ENCODE results near the gene GMPR.
"Not testable (repeated sequence)": the region's sequence is repeated elsewhere in the genome, so short reads cannot be mapped to it uniquely, and the experiment has no call there.

Gene GMPR

DNA sequence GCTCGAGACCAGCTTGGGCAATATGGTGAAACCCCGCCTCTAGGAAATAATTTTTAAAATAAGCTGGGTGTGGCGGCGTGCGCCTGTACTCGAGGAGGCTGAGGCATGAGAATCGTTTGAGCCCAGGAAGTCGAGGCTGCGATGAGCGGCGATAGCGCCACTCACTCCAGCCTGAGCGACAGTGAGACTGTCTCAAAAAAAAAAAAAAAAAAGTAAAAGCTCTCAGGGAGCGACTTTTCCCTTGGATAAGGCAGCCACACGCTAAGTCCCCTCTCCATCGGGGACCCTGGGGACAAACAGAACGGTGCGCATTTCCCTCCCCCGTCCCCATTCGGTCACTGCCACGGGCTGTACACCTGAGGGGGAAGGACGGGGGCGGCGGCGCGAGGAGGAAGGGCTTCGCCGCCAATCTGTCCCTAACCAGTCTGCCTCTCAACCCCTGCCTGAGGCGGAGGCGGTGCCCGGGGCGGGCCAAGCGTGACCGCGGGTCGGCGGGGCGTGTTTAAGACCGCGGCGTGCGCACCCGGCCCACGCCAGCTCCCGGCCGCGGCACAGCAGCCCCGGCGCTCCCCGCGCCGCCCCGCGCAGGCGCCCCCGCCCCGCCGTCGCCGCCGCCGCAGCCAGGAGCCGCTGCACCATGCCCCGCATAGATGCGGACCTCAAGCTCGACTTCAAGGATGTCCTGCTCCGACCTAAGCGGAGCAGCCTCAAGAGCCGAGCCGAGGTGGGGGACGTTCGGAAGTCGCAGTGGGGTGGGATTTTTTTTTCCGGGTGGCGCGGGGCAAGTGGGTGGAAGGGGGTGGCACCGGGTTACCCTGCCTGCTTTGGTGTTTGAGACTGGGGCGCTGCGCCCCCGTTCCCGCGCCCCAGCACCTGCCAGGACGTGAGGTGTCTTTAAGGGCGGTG lies at the start of gene GMPR:
Gene GMPR, plus strand, starts transcription at position 531 of the 906 bp plus-strand sequence. Its CDS starts 107 bp downstream, at position 638.
- no peak for FAIRE-seq

DNA sequence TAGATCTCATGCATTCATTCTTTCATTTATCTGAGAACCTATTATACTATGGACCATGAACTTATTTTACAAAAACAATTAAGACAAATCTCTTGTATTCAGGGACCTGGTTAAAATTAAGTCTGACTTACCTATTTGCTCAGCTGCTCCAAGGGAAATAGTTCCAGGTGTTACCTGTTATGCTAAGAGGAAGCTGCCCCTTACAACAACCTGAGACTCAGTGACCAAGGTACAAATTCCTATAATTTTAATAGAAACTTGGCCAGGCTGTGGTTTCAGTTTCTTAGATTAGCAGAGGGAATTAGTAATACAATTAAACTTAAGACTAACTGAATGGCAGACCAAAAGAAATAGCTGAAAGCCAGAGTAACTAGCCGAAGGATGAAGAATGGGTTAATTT lies 48.2 kb upstream of the GMPR start:
- no peak for FAIRE-seq

DNA sequence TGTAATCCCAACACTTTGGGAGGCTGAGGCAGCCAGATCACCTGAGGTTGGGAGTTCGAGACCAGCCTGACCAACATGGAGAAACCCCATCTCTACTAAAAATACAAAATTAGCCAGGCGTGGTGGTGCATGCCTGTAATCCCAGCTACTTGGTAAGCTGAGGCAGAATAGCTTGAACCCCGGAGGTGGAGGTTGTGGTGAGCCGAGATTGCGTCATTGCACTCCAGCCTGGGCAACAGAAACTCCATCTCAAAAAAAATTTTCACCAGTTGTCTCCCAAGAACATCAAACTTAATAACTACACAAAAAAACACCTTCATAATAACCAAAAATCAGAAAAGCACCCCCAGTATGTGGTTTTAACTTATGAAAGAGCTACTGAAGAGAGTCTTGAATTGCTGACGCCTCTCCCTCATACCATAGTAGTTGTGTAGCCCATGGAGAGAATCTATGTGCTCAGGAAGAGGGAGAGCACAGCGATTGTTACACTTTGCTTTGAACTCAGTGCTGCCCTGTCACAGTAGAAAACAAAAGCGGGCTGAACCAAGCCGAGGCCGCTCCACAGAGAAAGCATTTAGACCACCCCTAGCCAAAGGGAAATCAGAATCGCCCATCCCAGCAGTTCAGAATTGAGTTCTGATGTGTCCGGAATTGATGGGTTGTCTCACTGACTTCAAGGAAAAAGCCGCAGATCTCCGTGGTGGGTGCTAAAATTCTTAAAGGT lies 42.0 kb upstream of the GMPR start:
- no peak for FAIRE-seq

DNA sequence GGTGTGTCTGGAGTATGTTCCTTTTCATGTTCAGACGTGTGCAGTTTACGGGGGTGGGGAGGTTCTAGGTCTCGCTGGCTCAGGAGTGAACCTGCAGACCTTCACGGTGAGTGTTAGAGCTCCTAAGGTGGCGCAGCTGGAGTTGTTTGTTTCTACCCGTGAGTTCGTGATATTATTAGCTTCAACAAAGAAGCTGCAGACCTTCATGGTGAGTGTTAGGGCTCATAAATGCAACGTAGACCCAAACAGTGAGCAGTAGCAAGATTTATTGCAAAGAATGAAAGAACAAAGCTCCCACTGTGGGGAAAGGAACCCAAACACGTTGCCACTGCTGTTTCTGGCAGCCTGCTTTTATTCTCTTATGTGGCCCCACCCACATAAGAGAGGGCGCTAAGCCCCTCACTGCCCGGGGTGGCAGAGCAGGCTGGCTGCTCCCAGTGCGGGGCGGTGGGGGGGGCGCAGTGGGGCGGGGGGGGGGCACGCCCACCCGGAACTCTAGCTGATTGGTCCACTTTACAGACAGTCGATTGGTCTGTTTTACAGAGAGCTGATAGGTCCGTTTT lies 41.3 kb upstream of the GMPR start:
- FAIRE-seq: no peak

DNA sequence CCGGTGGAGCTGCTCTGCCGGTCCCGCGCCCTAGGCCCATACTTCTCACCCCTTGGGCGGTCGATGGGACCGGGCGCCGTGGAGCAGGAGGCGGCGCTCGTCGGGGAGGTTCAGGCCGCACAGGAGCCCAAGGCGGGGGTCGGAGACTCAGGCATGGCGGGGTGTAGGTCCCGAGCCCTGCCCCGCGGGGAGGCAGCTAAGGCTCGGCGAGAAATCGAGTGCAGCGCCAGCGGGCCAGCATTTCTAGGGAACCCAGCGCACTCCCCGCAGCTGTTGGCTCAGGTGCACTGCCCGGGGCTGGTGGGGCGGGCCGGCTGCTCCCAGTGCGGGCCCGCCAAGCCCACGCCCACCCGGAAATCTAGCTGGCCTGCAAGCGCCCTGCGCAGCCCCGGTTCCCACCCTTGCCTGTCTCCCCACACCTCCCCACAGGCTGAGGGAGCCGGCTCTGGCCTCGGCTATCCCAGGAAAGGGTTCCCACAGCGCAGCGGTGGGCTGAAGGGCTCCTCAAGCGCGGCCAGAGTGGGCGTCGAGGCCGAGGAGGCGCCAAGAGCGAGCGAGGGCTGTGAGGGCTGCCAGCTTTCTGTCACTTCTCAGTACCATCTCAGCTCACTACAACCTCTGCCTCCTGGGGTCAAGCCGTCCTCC lies 40.2 kb upstream of the GMPR start:
- no peak for FAIRE-seq

DNA sequence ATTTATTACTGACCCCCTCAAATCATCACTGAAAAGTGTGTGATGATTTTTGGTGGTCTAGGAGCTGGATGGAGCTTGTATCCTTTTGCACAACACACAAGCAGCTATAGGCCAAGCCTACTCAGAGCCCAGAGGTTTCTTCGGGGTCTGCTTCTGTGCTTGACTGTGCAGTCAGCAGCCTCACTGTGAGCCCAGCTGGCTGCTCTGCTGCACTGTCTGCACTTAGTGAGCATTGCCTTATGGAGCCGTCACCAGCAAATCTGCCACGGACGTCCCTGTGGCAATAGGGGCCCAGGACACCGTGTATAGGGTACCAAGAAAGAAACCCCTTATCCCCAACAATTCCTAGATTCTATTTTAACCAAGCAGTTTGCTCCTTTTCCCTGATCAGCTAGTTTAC lies 38.6 kb upstream of the GMPR start:
- FAIRE-seq: no peak

DNA sequence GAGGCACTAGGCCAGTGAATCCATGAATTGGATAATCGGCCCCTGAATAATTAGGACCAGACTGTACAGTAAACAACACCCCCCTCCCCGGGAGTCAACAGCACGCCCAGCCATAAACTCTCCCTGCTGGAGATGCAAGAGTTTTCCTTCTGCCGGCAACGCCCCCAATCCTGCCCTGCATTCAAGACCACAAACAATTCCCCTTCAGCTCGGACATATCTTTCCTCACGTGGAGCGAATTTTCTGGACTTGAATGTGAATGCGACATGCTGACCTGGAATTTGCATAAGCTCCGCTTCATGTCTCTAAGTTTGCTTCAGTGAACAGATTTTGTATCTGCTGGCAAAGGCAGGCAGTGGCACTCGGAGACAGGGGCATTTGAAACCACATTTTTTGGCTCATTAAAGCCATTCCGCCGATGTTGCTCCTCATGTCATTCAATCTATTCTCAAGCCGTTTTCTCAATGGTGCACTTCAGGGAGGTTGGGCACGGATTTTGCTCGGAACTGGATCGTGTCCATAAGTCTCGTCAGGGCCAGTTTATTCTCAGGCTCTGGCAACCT lies 38.0 kb upstream of the GMPR start:
- peak; percentile 89 for FAIRE-seq

DNA sequence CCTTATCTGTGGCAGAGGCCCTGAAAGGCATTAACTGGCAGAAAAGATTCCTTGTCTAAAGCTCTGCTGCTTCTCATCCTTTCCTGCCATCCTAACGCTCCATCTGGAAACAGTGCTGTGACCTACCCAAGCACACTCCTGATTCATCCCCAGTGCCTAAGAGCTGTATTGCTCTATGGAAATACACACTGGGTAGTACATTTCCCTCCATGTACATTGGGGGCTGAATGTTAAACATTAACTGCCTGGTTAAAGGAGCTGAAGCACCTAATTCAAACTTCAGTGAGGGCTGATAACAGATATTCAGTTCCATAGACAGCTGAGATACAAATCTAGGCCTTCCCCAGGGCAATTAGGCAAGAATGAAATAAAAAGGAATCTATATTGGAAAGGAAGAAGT lies 36.7 kb upstream of the GMPR start:
- FAIRE-seq: no peak

DNA sequence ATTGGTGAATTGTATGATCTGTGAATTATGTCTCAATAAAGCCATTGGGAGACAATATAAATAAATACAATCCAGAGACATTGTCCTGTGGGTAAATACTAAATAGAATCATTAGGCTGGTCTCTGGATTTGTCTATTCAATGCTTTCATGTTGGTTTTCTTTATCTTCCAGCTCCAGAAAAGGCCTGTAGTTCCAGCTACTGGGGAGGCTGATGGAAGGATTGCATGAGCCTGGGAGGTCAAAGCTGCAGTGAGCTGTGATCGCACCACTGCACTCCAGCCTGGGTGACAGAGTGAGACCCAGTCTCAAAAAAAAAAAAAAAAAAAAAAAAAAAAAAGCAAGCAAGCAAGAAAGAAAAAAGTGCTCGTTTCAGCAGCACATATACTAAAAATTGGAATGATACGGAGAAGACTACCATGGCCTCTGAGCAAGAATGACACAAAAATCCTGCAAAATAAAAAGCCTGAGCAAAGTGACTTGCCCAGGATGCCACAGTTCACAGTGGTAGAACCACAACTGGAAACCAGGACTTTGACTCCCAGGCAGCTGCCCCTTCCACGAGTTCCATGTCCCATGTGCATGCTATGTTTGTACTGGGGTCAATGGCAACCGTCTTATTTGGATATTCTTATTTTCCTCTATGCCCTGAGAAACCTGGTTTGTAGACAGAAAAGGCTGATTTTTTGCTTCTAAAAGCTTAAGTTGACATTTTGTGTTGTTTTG lies 33.6 kb upstream of the GMPR start:
- no peak for FAIRE-seq

DNA sequence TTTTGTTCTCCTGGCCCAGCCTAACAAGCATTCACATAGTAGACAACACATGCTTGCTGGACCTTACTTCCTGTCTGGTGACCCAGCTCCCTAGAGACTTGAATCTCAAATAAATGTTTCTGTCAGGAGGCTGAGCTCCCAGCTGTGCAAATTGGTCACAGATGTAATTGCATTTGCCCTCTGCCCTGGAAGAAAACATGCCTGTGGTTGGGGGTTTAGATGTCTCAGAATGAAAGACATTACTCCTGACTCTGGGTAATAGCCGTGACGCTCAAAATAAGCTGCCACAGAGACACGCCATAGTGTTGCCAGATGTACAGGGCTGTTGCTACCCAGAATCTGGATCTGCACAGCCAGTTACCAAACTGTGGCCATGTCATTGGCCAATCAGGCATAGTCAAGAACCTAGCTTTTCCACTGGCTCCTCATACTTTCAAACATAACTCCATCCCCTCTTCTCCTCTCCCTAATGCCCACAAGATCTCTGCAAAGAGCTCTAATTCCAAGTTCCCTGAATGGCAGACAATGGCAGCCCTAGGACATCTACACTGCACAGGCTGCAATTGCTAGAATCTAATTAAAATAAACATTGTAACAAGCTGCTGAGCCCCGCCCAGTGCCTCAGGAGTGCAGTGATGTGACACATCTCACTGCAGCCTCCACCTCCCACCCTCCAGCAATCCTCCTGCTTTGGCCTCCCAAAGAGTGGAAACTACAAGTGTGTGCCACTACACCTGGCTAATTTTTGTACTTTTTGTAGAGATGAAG lies 32.8 kb upstream of the GMPR start:
- peak; percentile 98 for FAIRE-seq

DNA sequence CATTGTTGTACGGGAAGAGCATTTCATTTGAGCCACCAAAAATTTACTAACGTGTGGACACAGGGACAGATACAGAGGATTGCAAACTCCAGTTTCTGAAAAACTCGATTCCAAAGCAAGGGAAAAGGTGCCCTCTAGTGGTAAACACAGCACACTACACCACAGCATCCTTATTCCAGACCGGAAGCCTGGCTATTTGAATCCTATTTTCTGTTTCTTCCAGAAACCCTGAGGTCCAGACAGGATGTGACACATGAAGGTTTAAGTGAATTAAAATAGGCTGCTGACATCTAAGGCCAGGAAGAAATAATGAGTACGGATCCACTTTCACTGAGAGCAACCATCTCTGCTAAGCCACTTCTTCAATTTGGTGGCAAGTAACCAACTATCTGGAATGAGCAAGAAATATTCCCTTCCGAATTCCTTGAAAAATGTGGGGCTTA lies 31.8 kb upstream of the GMPR start:
- peak; percentile 68 for FAIRE-seq

DNA sequence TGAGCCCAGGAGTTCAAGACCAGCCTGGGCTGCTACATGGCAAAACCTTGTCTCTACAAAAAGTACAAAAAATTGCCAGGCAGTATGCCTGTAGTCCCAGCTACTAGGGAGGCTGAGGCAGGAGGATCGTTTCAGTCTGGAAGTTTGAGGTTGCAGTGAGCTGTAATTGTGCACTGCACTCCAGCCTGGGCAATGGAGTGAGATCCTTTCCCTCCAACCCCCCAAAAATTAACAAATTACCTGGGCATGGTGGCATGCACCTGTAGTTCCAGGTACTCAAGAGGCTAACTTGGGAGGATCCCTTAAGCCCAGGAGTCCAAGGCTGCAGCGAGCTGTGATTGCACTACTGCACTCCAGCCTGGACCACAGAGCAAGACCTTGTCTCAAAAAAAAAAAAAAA lies 29.4 kb upstream of the GMPR start:
- FAIRE-seq: no peak

DNA sequence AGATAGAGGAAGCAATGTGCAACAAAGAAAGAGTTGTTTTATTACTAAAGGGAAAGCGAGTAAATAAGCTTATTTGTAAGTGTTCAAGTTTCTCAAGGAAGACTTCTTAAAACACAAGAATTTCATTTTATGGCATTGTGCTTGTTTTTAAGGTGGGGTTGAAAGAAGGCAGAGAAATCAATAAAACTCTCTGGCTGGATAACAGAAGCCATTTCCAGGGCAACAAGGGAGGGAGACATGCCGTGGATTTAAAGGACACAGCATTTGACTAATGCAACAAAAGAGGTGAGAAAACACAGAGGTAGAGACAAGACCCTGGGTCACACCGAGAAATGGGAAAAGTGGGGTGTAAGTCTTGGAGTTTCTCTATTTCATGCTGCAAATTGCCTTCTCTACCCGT lies 28.8 kb upstream of the GMPR start:
- FAIRE-seq: peak; percentile 41

DNA sequence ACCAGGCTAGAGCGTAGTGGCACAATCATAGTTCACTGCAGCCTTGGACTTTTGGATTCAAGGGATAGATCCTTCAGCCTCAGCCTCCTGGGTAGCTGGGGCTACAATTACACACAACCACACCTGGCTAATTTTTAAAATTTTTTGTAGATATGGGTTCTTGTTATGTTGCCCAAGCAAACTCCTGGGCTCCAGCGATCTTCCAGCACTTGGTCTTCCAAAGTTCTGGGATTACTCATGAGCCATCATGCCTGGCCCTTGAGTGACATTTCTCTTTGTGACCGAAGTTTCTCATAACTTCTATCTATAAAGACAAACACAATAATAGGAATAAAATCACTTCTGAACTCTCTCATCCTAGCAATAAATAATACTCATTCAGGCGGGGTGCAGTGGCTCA lies 26.1 kb upstream of the GMPR start:
- FAIRE-seq: no peak

DNA sequence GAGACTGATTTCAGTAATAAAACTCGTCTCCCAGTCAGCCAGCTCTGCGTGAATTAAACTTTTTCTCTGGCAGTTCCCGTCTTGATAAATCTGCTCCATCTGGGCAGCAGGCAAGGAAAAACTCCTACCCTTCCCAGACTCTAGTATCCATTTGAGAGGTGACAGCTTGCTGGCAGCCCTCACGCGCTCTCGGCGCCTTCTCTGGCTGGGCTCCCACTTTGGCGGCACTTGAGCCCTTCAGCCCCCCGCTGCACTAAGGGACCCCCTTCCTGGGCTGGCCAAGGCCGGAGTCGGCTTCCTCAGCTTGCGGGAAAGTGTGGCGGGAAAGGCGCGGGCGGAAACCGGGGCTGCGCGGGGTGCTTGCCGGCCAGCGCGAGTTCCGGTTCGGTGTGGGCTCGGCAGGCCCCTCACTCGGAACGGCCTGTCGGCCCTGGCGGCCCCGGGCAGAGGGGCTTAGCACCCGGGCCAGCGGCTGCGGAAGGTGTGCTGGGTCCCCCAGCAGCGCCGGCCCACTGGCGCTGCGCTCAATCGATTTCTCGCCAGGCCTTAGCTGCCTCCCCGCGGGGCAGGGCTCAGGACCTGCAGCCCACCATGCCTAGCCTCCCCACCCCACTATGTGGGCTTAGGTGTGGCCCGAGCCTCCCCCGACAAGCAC lies 21.8 kb upstream of the GMPR start:
- no peak for FAIRE-seq

DNA sequence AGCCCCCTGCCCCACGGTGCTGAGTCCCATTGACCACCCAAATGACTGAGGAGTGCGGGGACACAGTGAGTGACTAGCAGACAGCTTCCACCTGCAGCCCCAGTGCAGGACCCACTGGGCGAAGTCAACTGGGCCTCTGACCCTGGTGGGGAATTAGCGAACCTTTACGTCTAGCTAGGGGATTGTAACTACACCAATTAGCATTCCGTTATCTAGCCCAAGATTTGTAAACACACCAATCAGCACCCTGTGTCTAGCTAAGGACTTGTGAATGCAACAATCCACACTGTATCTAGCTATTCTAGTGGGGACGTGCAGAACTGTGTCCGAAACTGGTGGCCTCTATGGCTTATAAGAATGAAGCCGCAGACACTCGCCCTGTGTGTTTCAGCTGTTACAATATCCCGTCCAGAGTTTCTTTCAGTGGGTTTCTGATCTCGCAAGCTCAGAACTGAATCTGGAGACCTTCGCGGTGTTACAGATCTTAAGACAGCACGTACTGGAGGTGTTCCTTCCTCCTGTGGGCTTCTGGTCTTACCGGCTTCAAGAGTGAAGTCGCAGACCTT lies 21.1 kb upstream of the GMPR start:
- FAIRE-seq: no peak

DNA sequence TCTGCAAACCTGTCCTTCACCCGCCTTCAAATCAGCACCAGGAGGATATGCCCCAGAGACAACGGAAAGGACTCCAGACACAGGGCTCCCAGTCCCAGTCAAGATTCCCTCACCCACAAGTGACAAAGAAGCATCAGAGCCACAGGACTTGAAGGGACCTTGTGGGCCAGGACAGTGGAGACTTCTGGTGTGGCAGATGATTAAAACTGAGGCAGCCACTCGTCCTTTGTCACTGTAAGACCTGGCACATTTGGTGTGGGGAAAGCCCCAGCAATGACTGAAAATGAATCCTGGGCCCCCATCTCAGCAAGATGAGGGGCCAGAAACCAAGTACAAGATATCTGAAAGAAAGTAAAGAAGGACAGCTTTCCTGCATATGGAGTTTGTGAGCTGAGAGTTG lies 15.6 kb upstream of the GMPR start:
- no peak for FAIRE-seq

DNA sequence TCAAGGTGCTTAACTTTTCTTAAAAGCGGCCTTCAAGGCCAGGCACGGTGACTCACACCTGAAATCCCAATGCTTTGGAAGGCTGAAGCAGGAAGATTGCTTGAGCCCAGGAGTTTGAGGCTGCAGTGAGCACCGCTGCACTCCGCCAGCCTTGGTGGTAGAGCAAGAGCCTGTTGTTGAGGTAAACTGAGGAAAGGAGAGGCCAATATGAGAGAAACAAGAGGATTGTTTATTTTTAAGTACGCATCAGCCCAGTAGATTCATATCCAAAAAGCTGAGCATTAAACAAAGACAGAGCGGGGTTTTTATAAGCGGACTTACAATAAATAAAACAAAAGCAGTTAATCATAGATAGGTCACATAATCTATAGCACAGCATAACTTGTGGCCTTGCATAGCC lies 15.0 kb upstream of the GMPR start:
- no peak for FAIRE-seq

DNA sequence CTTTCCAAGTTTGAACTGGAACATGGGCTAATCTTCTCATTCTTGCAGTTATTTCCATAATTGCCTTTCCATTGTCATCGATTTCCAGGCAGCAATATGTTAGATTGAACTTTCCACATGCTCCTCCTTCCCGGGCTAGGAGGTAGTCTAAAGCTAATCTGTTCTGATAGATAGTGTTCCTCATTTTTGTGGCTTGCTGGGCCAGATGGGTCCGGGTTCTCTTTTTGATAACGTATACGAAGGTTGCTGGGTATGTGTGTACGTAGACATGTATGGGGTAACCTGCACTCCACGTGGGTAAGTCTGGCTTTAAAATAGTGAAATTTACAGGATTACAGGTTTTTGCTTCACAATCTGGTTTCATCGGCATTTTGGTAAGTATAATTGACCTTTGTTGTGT lies 14.0 kb upstream of the GMPR start:
- no peak for FAIRE-seq

DNA sequence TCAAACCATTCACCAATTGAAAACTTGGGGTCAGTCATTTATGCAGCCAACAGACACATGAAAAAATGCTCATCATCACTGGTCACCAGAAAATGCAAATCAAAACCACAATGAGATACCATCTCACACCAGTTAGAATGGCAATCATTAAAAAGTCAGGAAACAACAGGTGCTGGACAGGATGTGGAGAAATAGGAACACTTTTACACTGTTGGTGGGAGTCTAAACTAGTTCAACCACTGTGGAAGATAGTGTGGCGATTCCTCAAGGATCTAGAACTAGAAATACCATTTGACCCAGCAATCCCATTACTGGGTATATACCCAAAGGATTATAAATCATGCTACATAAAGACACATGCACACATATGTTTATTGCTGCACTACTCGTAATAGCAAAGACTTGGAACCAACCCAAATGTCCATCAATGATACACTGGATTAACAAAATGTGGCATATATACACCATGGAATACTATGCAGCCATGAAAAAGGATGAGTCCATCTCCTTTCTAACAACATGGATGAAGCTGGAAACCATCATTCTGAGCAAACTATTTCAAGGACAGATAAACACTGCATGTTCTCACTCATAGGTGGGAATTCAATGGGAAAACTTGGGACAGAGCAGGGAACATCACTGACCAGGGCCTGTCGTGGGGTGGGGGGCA lies 13.2 kb upstream of the GMPR start:
- not testable (repeated sequence) for FAIRE-seq
